K562 (cell line): Measurements from ENCODE around the gene TAS2R1. TPM values are rescaled to one million over a fixed set of nuclear protein-coding genes. Genes with fewer than 3 reads are reported as not detected.

Experiments
- ATAC-seq: fragments of 200-7000 bp; cut with Tn5 transposase; 3 replicates; pipeline ENCODE4 v1.9.1; 2020; ENCODE audit warnings: moderate library complexity
- Bru-seq: library from RNA; stranded (reverse); fragments of 400-500 nt; gene quantifications from one replicate; lab custom pipeline; 2021; lab: Mats Ljungman, UMichigan
- BruChase-seq, 2 experiments: library from RNA; stranded (reverse); fragments of 400-500 nt; gene quantifications; one replicate each; lab custom pipeline; 2021; lab: Mats Ljungman, UMichigan
- BruUV-seq: library from RNA; stranded (reverse); fragments of 400-500 nt; replicated peaks from 2 replicates; lab custom pipeline; 2021; lab: Mats Ljungman, UMichigan
- CTCF ChIA-PET: fragments of 300-600 bp; formaldehyde crosslinking; extraction: SDS; loops from one replicate; lab custom pipeline; 2021; ENCODE audit warnings: low intra/inter-chr PET ratio; lab: Yijun Ruan, JAX
- POLR2A ChIA-PET: fragments of 300-600, 350-650 bp; sonication (Branson Sonifier 250); formaldehyde crosslinking; extraction: SDS; loops from one replicate; lab custom pipeline; 2021; ENCODE audit warnings: antibody characterized with exemption, inconsistent platforms; lab: Yijun Ruan, JAX
- DNase-seq, 4 experiments: peaks; one replicate each; pipeline versions ENCODE4 v3.0.0 to v3.0.0-alpha.2; 2011 to 2018; ENCODE audit warnings: low spot score in 3 of 4, mixed read lengths in 3 of 4; ENCODE audit errors: extremely low read depth in 1 of 4
- FAIRE-seq: peaks from 2 replicates; lab custom pipeline; 2011; peaks lifted over from hg19 to GRCh38; lab: Jason Lieb, UNC
- H2AFZ ChIP-seq: 2 replicates; pipeline ENCODE4 v1.6.0; 2011; ENCODE audit warnings: low read depth, low read length, control low read depth, inconsistent platforms
- H3K27ac ChIP-seq: fragments of 200-600 bp; 3 replicates; pipeline ENCODE4 v1.8.0; 2011; ENCODE audit warnings: low read depth, mild to moderate bottlenecking, control low read depth, inconsistent platforms, low read length, moderate library complexity, mixed read lengths; ENCODE audit errors: extremely low read depth
- H3K27me3 ChIP-seq, 2 experiments: fragments of 300-600 bp in 1 of 2; 2 replicates in 1 of 2; 3 replicates in 1 of 2; pipeline versions ENCODE4 v1.6.0 to v1.8.0; 2011; ENCODE audit warnings: inconsistent platforms in 2 of 2, low read length in 2 of 2, mild to moderate bottlenecking in 1 of 2, mixed read lengths in 1 of 2, moderate library complexity in 1 of 2; ENCODE audit not compliant: control insufficient read depth in 2 of 2, insufficient read depth in 2 of 2
- H3K36me3 ChIP-seq: fragments of 300-600 bp; 3 replicates; pipeline ENCODE4 v1.8.0; 2011; ENCODE audit warnings: mild to moderate bottlenecking, low read length, inconsistent platforms; ENCODE audit not compliant: control insufficient read depth, insufficient read depth
- H3K4me1 ChIP-seq, 2 experiments: fragments of 200-600 bp in 1 of 2; replicated peaks in 1 of 2; 2 replicates in 1 of 2; 3 replicates in 1 of 2; pipeline versions ENCODE4 v1.5.1 to v1.8.0; 2011; ENCODE audit warnings: inconsistent platforms in 2 of 2, low read length in 2 of 2, mild to moderate bottlenecking in 1 of 2, mixed read lengths in 1 of 2, moderate library complexity in 1 of 2; ENCODE audit not compliant: control insufficient read depth in 2 of 2, insufficient read depth in 2 of 2
- H3K4me2 ChIP-seq: 2 replicates; pipeline ENCODE4 v1.6.1; 2011; ENCODE audit warnings: low read length, control low read depth, inconsistent platforms, mixed read lengths; ENCODE audit not compliant: insufficient read depth
- H3K4me3 ChIP-seq: fragments of 200-600 bp; sonication (generic), shearing (Covaris generic); 2 replicates; pipeline ENCODE4 v1.5.1; 2016; ENCODE audit warnings: control low read depth, inconsistent platforms
- H3K79me2 ChIP-seq: fragments of 200-600 bp; 3 replicates; pipeline ENCODE4 v1.8.0; 2011; ENCODE audit warnings: low read length, inconsistent platforms; ENCODE audit not compliant: control insufficient read depth, insufficient read depth
- H3K9ac ChIP-seq, 2 experiments: 2 replicates each; pipeline versions ENCODE4 v1.6.0 to v1.6.1; 2011; ENCODE audit warnings: low read depth in 2 of 2, low read length in 2 of 2, control low read depth in 1 of 2, inconsistent platforms in 1 of 2, mild to moderate bottlenecking in 1 of 2, mixed read lengths in 1 of 2; ENCODE audit not compliant: insufficient read depth in 1 of 2
- H3K9me1 ChIP-seq: one replicate; pipeline ENCODE4 v1.6.0; 2011; ENCODE audit warnings: inconsistent platforms, mild to moderate bottlenecking, low read length, moderate library complexity; ENCODE audit not compliant: control insufficient read depth, insufficient read depth
- H3K9me3 ChIP-seq: replicated peaks from 2 replicates; pipeline ENCODE4 v1.5.1; 2011; ENCODE audit warnings: low read depth, low read length, inconsistent platforms; ENCODE audit not compliant: control insufficient read depth, insufficient read depth
- H4K20me1 ChIP-seq: replicated peaks from 2 replicates; pipeline ENCODE4 v1.6.1; 2011; ENCODE audit warnings: low read length, inconsistent platforms, mixed read lengths; ENCODE audit not compliant: control insufficient read depth, insufficient read depth
- ATF3 ChIP-seq, 2 experiments: fragments of 450-650 bp in 1 of 2; sonication (generic) in 1 of 2; formaldehyde crosslinking in 1 of 2; IDR thresholded peaks in 1 of 2; conservative IDR thresholded peaks in 1 of 2; 2 replicates each; pipeline versions ENCODE4 v1.6.1 to v1.8.1; 2016 to 2023; ENCODE audit warnings: mild to moderate bottlenecking in 2 of 2, moderate library complexity in 2 of 2, inconsistent platforms in 1 of 2, missing genetic modification reagents in 1 of 2
- CBFB ChIP-seq: sonication (generic); formaldehyde crosslinking; IDR thresholded peaks from 2 replicates; pipeline ENCODE4 v1.4.0; 2020; ENCODE audit warnings: mild to moderate bottlenecking, missing genetic modification reagents
- DACH1 ChIP-seq: fragments of 450-650 bp; IDR thresholded peaks from 2 replicates; pipeline ENCODE4 v1.6.1; 2018; ENCODE audit not compliant: partially characterized antibody
- DPF2 ChIP-seq: fragments of 450-650 bp; IDR thresholded peaks from 2 replicates; pipeline ENCODE4 v1.6.1; 2016
- ETV1 ChIP-seq: fragments of 450-650 bp; conservative IDR thresholded peaks from 2 replicates; pipeline ENCODE4 v1.6.1; 2016; ENCODE audit warnings: missing genetic modification characterization, control low read depth, low read depth, missing compliant biosample characterization
- ETV5 ChIP-seq: sonication (generic); formaldehyde crosslinking; IDR thresholded peaks from 2 replicates; pipeline ENCODE4 v1.4.0; 2020; ENCODE audit warnings: low read depth, mild to moderate bottlenecking, missing genetic modification reagents
- FOXK1 ChIP-seq: sonication (generic); formaldehyde crosslinking; IDR thresholded peaks from 2 replicates; pipeline ENCODE4 v1.8.0; 2022; ENCODE audit warnings: missing genetic modification reagents, mild to moderate bottlenecking, borderline replicate concordance
- HMBOX1 ChIP-seq: sonication (generic); IDR thresholded peaks from 2 replicates; pipeline ENCODE4 v1.6.1; 2016
- IFI16 ChIP-seq: fragments of 250-450 bp; sonication (Bioruptor Pico); IDR thresholded peaks from 2 replicates; pipeline ENCODE4 v2.1.2; 2022; ENCODE audit warnings: mild to moderate bottlenecking, inconsistent platforms
- KDM5B ChIP-seq: fragments of 200-600 bp; sonication (generic); IDR thresholded peaks from 2 replicates; pipeline ENCODE4 v1.6.1; 2012; ENCODE audit warnings: low read depth, mild to moderate bottlenecking, moderate library complexity, low read length, control low read depth, inconsistent platforms; ENCODE audit not compliant: insufficient replicate concordance
- MLLT1 ChIP-seq, 2 experiments: fragments of 450-650 bp; IDR thresholded peaks; 2 replicates each; pipeline ENCODE4 v1.6.1; 2016
- NFE2 ChIP-seq: IDR thresholded peaks from 2 replicates; pipeline ENCODE4 v1.6.1; 2014; ENCODE audit warnings: antibody characterized with exemption, low read depth
- PCBP1 ChIP-seq: fragments of 200-400 bp; formaldehyde crosslinking; IDR thresholded peaks from 2 replicates; pipeline ENCODE4 v1.6.1; 2018; ENCODE audit warnings: mild to moderate bottlenecking, low read depth, low read length; ENCODE audit not compliant: poor library complexity, severe bottlenecking
- PHB2 ChIP-seq: fragments of 450-650 bp; IDR thresholded peaks from 2 replicates; pipeline ENCODE4 v1.6.1; 2017; ENCODE audit warnings: low read depth
- RFX1 ChIP-seq: fragments of 450-650 bp; IDR thresholded peaks from 2 replicates; pipeline ENCODE4 v1.6.1; 2016; ENCODE audit warnings: mild to moderate bottlenecking, moderate library complexity
- RNF2 ChIP-seq: sonication (generic); IDR thresholded peaks from 2 replicates; pipeline ENCODE4 v1.6.1; 2016
- ZNF384 ChIP-seq: IDR thresholded peaks from 2 replicates; pipeline ENCODE4 v1.6.1; 2012; ENCODE audit warnings: low read depth, low read length, improper control_type of control experiment
- ZNF780A ChIP-seq: fragments of 250-450 bp; sonication (Bioruptor Pico); IDR thresholded peaks from 2 replicates; pipeline ENCODE4 v1.5.0; 2021; ENCODE audit warnings: mild to moderate bottlenecking
- WGBS: fragments of 100-300 bp; shearing (Covaris generic); methylation state at CpG from one replicate; pipeline ENCODE4 v1.1.6; 2016; ENCODE audit warnings: low coverage, mixed read lengths; ENCODE audit not compliant: insufficient coverage; ENCODE audit errors: missing lambda C conversion rate; 5-methylcytosine and 5-hydroxymethylcytosine counted together
- in situ Hi-C: fragments of 300-500 bp; cut with MboI; formaldehyde crosslinking; loops from 4 replicates; pipeline ENCODE4 v1.15.0; 2018; ENCODE audit warnings: inconsistent platforms, mixed read lengths
- intact Hi-C: fragments of 100-400 bp; cut with micrococcal nuclease; formaldehyde crosslinking; loops from 2 replicates; pipeline ENCODE4 v1.14.2; 2022
- long read RNA-seq, 3 experiments: library from polyadenylated mRNA in 2 of 3; library from RNA in 1 of 3; unstranded in 2 of 3; stranded (forward) in 1 of 3; transcript quantifications; one replicate each; pipeline ENCODE4 v2.0.0, GENCODE V29; 2019 to 2022
- polyA minus RNA-seq, 3 experiments: library from RNA; depleted of rRNA, polyadenylated mRNA; stranded (reverse); fragments of >200 nt; gene quantifications; 2 replicates each; pipeline ENCODE4 v1.2.3, GENCODE V29; 2011
- polyA plus RNA-seq, 8 experiments: library from polyadenylated mRNA; depleted of rRNA in 4 of 8; stranded (reverse) in 5 of 8; unstranded in 3 of 8; fragments of >200 nt; fragmentation: Nextera tagmentation in 2 of 8; fragmentation: Illumina TruSeq in 1 of 8; extraction: Ambion mirVana in 2 of 8; extraction: Trizol in 1 of 8; gene quantifications; 2 replicates each; pipeline versions ENCODE4 v1.2.1 to v1.2.3, GENCODE V29; 2011 to 2014; ENCODE audit warnings: inconsistent platforms in 1 of 8, missing spikeins in 1 of 8
- total RNA-seq, 7 experiments: library from RNA; depleted of rRNA in 6 of 7; stranded (reverse); fragments of >200 nt in 6 of 7; fragmentation: Illumina TruSeq in 2 of 7; extraction: Trizol in 2 of 7; gene quantifications; 2 replicates each; pipeline versions ENCODE4 v1.2.1 to v1.2.3, GENCODE V29; 2011 to 2021; ENCODE audit warnings: low replicate concordance in 1 of 7

TAS2R1 gene
- not detected in 2 replicates for total RNA-seq (2011; cell fraction: chromatin; rRNA removed; ENCODE audit: low replicate concordance)
- not detected in 2 replicates for total RNA-seq (2011; cell fraction: nucleolus; rRNA removed)
- not detected in 2 replicates for total RNA-seq (2011; cell fraction: nucleoplasm; rRNA removed)
- total RNA-seq (2014; rRNA removed) = not detected in 2 replicates
- total RNA-seq (2014; rRNA removed; fragmentation: Illumina TruSeq; extraction: Trizol) = not detected in 2 replicates
- total RNA-seq (2015; rRNA removed; fragmentation: Illumina TruSeq; extraction: Trizol) = not detected in 2 replicates
- total RNA-seq (2021) = not detected in 2 replicates
- not detected in 2 replicates for polyA plus RNA-seq (2011; rRNA removed)
- not detected in 2 replicates for polyA plus RNA-seq (2011; cell fraction: cytosol; rRNA removed)
- not detected in 2 replicates for polyA plus RNA-seq (2011; cell fraction: nucleus; rRNA removed)
- polyA plus RNA-seq (2012) = not detected in 2 replicates
- not detected in 2 replicates for polyA plus RNA-seq (2014; fragmentation: Illumina TruSeq; extraction: Trizol)
- polyA plus RNA-seq (2014; fragmentation: Nextera tagmentation; extraction: Ambion mirVana) = not detected
- polyA plus RNA-seq (2014; rRNA removed) = not detected in 2 replicates
- not detected in 2 replicates for polyA minus RNA-seq (2011; rRNA and poly(A)+ RNA removed)
- not detected in 2 replicates for polyA minus RNA-seq (2011; cell fraction: cytosol; rRNA and poly(A)+ RNA removed)
- not detected in 2 replicates for polyA minus RNA-seq (2011; cell fraction: nucleus; rRNA and poly(A)+ RNA removed)
- Bru-seq, nascent RNA = not detected
- BruChase-seq, experiment 1, labeled RNA remaining after a 2-hour chase = not detected
- not detected for BruChase-seq, experiment 2, labeled RNA remaining after a 6-hour chase
- long read RNA-seq, experiment 1 = 0 reads
- long read RNA-seq, experiment 2 = 0 reads
- long read RNA-seq, experiment 3 = 0 reads

GRCh38 chr5:9630251-9630650, at the start of gene TAS2R1:
TSS of gene TAS2R1 (minus strand) at chr5:9630351. CDS start at chr5:9630032, 319 bp downstream.
- 0% methylated on average over 1 of the region's 1 CpG for WGBS
- in situ Hi-C loops = no loop called here
- ATAC-seq = no peak
- no peak for TF ChIP-seq FOXK1
- TF ChIP-seq NFE2 = no peak
- no peak for TF ChIP-seq RNF2
- no peak for TF ChIP-seq KDM5B
- no peak for TF ChIP-seq IFI16 (CRISPR knock-in tag)
- TF ChIP-seq CBFB (CRISPR knock-in tag) = no peak
- TF ChIP-seq RFX1 = no peak
- no peak for TF ChIP-seq HMBOX1
- no peak for TF ChIP-seq DACH1
- no peak for TF ChIP-seq DPF2
- TF ChIP-seq ETV1 = no peak
- no peak for TF ChIP-seq ZNF384
- no peak for TF ChIP-seq PCBP1
- no peak for TF ChIP-seq ATF3 (IDR thresholded peaks at IDR 0.05)
- TF ChIP-seq ATF3 (CRISPR knock-in tag; conservative IDR thresholded peaks at IDR 0.05) = no peak
- TF ChIP-seq MLLT1 (IDR thresholded peaks at IDR 0.05) = no peak
- no peak for TF ChIP-seq PHB2
- TF ChIP-seq ETV5 (CRISPR knock-in tag) = no peak
- TF ChIP-seq ZNF780A (CRISPR knock-in tag) = no peak

More at GRCh38 chr5:9630251-9630650, at the start of gene TAS2R1:
- intact Hi-C loops = no loop called here
- Histone ChIP-seq H3K9me1 (no peaks in the 10 kb centered on the region), H3K36me3 (no peaks in the 10 kb centered on the region), H3K4me2 (no peak within 1 kb of the TSS), H3K27ac (no peak within 1 kb of the TSS), H3K27me3 (no peaks in the 10 kb centered on the region), H3K9ac (no peak within 1 kb of the TSS), H3K4me1 (no peaks in the 10 kb centered on the region), H4K20me1 (no peaks in the 10 kb centered on the region), H3K9me3 (no peaks in the 10 kb centered on the region), H3K4me3 (no peak within 1 kb of the TSS), H3K79me2 (no peaks in the 10 kb centered on the region), H2AFZ (no peak within 1 kb of the TSS)
- no peak for FAIRE-seq
- BruUV-seq = no TSS peak
- CTCF ChIA-PET = no interaction called here
- POLR2A ChIA-PET = no interaction called here
- no peak for DNase-seq
